Memory B cell (primary cell): Measurements from ENCODE around the gene UBL4A.
A peak's percentile ranks its signal among the peaks of the same experiment; 100 is the strongest.
"Not testable (repeated sequence)": the region's sequence is repeated elsewhere in the genome, so short reads cannot be mapped to it uniquely, and the experiment has no call there.

Experiments used
- ATAC-seq: fragments of 150-1000 bp; cut with Tn5 transposase; 2 replicates; pipeline ENCODE4 v1.10.0; 2021; ENCODE audit warnings: low read depth, mild to moderate bottlenecking, moderate library complexity
- DNase-seq, 2 donors: peaks; one replicate each; pipeline ENCODE4 v3.0.0; 2022; ENCODE audit warnings: low spot score in 2 of 2
- H3K27ac Mint-ChIP-seq: one replicate; pipeline ENCODE4 v1.8.0; 2022; ENCODE audit warnings: mild to moderate bottlenecking, moderate library complexity, mixed read lengths
- H3K27me3 Mint-ChIP-seq: one replicate; pipeline ENCODE4 v1.8.0; 2022; ENCODE audit warnings: mixed read lengths
- H3K36me3 Mint-ChIP-seq: one replicate; pipeline ENCODE4 v1.8.0; 2022; ENCODE audit warnings: mild to moderate bottlenecking, mixed read lengths
- H3K4me1 Mint-ChIP-seq: one replicate; pipeline ENCODE4 v1.8.0; 2022; ENCODE audit warnings: mixed read lengths
- H3K4me3 Mint-ChIP-seq: one replicate; pipeline ENCODE4 v1.8.0; 2022; ENCODE audit warnings: mild to moderate bottlenecking, moderate library complexity, mixed read lengths
- H3K9me3 Mint-ChIP-seq: one replicate; pipeline ENCODE4 v1.8.0; 2022; ENCODE audit warnings: mixed read lengths

Gene UBL4A

DNA sequence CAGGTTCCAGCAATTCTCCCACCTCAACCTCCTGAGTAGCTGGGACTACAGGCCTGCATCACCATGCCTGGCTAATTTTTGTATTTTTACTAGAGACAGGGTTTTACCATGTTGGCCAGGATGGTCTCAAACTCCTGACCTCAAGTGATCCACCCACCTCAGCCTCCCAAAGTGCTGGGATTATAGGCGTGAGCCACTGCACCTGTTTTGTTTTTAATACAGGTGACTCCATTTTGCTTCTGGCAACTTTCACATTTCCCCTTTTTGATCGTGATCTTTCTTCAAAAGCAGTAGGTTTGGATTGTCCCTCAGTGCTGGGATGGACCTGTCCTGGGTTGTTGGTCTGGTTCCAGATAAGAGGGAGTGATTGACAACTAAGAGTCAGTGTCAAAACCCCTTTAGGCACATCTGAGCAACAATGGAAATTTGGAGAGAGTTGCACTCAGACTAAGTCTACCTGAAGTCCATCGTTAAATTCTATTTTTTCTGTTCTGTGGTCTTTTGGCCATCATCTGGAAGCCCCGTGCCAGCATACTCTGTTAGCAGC, 10.2 kb upstream of the UBL4A start:
- H3K27ac Mint-ChIP-seq, H3K9me3 Mint-ChIP-seq, DNase-seq, ATAC-seq, H3K4me1 Mint-ChIP-seq, H3K27me3 Mint-ChIP-seq, H3K36me3 Mint-ChIP-seq, H3K4me3 Mint-ChIP-seq: not testable (repeated sequence)

DNA sequence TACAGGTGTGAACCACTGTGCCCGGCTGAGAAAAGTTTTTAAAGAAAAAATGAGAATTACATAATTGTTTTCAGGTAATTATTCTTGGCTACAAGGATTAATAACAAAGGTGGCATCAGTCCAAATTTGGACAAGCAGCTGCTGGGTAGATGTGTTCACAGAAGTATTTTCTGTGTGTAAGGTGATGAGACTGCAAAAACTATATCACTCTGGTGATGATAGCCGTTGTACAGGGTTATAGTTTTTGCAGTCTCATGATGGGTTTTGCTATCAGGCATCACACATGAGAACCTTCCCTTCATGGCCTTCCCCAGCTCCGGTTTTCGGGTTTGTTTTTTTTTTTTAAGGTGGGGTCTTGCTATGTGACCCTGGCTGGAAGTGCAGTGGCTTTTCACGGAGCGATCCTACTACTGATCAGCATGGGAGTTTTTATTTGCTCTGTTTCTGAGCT, 9.1 kb upstream of the UBL4A start:
- H3K9me3 Mint-ChIP-seq: no peaks in the 10 kb centered on the region

DNA sequence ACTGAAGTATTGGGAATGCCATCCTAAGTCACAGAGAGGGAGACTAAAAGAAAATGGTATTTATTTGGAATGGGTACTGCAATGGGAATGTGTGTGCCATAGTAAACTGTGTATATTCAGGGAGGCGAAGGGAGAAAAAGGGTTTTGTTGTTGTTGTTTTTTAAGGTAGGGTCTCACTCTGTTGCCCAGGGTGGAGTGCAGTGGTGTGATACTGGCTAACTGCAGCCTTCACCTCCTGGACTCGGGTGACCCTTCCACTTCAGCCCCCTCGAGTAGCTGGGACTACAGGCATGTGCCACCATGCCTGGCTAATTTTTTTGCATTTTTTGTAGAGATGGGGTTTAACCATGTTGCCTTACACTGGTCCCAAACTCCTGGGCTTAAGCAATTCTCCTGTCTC, 8.3 kb upstream of the UBL4A start:
- Mint-ChIP-seq H3K36me3 (no peaks in the 10 kb centered on the region), H3K4me1 (peaks cover 6% of the 10 kb centered on the region), H3K9me3 (no peaks in the 10 kb centered on the region), H3K27ac (no peak overlapping the region), H3K27me3 (no peaks in the 10 kb centered on the region), H3K4me3 (no peak overlapping the region)
- ATAC-seq: no peak
- no peak for DNase-seq

More for the DNA sequence above, 9.1 kb upstream of the UBL4A start:
- Mint-ChIP-seq H3K4me1 (peaks cover 5% of the 10 kb centered on the region), H3K36me3 (no peaks in the 10 kb centered on the region), H3K27ac (no peak overlapping the region), H3K4me3 (no peak overlapping the region), H3K27me3 (no peaks in the 10 kb centered on the region)
- no peak for ATAC-seq
- no peak for DNase-seq

DNA sequence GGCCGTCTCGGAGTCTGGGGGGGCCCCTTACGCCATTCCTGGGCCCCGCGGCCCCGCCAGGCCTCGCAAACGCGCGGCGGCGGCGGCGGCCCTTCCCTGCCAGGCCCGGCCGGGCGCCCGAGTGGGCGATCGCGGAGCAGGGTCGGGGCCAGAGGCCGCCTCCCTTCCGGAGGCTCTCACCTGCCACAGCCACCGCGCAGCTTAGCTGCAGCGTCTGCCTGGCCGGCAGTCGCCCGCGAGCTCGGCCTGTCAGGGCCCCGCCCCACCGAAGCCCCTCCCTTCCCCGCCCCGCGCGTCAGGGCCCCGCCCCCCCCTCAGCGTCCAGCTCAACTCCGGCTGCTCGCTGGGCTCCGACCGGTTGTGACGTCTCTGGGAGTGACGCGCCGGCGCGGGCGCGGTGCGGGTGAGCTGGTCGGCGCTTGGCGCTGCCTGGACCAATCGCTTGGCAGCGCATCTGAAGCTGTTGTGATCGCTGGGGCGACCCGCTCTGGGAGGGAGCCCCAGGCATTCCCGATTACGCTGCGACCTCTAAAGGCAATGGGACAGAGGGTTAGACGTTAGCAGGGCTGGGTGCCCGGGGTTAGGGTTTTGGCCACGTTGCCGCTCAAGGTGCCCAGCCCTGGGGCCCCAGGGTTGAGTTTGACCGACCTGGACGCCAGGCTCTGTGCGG, 4.1 kb upstream of the UBL4A start, which contains the start of gene SLC10A3:
SLC10A3 (minus strand) TSS at position 216 of the 670 bp plus-strand sequence. CDS start 1,689 bp downstream, outside the sequence.
- peak; percentile 64 to 76 for DNase-seq
- H3K27ac Mint-ChIP-seq: peak within 1 kb of the TSS; percentile 91
- peaks cover 4% of the 10 kb centered on the region for H3K36me3 Mint-ChIP-seq
- no peaks in the 10 kb centered on the region for H3K27me3 Mint-ChIP-seq
- peaks cover 8% of the 10 kb centered on the region for H3K4me1 Mint-ChIP-seq
- peak; percentile 83 for ATAC-seq
- peak within 1 kb of the TSS; percentile 90 for H3K4me3 Mint-ChIP-seq
- H3K9me3 Mint-ChIP-seq: no peaks in the 10 kb centered on the region

DNA sequence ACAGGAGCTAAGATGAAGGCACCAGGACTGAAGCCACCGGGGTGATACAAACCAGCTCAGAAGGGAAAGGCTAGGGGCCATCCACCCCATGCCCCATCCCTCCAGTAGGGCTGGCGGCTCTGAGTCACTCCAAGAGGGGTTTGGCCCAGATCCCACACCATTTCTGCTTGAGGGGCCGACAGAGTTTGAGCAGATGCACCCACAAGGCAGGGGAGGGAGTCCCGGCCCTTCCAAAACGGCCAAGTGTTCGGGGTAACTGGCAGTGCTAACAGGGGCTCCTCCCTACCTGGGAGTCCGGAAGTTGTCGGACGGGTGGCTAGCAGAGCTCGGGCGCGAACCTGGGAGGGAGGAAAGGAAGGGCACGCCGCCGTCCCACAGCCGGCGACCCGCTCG, 3.6 kb upstream of the UBL4A start:
- no peaks in the 10 kb centered on the region for H3K27me3 Mint-ChIP-seq
- peak overlapping the region; percentile 90 for H3K4me3 Mint-ChIP-seq
- H3K4me1 Mint-ChIP-seq: peaks cover 8% of the 10 kb centered on the region
- ATAC-seq (no peak), DNase-seq (no peak)
- H3K9me3 Mint-ChIP-seq: no peaks in the 10 kb centered on the region
- H3K27ac Mint-ChIP-seq: peak overlapping the region; percentile 91
- H3K36me3 Mint-ChIP-seq: peaks cover 4% of the 10 kb centered on the region

DNA sequence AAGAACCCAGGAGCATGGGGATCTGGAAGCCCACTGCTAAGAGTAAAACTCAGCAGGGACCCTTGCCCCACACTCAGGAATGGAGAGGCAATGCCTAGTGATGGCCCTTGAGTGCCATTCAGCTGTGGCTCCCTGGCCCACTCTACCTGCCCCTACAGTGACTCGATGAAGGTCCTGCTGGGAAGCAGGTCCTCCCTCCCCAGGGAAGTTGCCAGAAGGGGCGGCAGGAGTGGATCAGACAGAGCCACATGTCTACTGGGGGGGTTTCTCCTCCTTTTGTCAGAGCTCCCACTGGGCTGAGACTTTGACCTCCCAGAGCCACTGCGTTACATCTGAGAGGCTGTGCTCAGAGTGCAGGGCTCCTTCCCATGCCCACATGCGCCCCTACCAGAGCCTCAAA, 2.8 kb upstream of the UBL4A start:
- no peaks in the 10 kb centered on the region for H3K9me3 Mint-ChIP-seq
- peaks cover 4% of the 10 kb centered on the region for H3K36me3 Mint-ChIP-seq
- DNase-seq: no peak
- peaks cover 8% of the 10 kb centered on the region for H3K4me1 Mint-ChIP-seq
- peak overlapping the region; percentile 90 for H3K4me3 Mint-ChIP-seq
- ATAC-seq: no peak
- no peak overlapping the region for H3K27ac Mint-ChIP-seq
- no peaks in the 10 kb centered on the region for H3K27me3 Mint-ChIP-seq

DNA sequence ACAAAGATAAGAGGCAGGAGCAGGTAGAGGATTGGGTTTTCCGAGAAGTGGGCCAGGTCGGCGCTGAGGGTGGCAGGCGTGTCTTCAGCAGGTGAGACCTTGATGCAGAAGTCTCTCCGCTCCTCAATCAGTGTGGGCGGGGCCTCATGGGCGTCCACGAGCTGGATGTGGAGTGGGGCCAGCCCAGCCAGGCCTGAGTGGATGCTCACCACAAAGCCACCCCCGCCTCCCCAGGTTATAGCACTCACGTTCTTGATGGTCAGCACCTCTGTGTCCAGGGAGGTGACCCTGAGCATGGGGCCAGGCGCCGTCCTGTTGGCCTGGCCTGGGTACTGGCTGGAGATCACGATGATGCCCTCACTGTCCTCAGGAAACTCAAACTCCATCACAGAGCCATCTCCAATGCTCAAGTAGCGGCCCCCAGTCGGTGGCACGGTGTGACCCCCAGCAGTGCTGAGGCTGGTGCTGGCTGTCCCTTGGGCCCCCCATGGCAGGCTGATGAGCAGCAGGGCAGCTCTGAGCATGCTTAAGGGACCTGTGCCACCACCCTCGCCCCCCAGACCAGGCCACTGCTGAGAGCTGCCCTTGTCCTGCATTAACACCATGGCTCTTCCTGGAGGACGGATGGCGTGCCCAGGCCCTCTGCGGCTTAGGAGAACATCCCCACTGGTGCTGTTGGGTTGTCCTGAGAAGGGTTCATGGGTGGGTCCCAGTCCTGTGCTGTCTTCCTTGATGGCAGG, 2.1 kb upstream of the UBL4A start:
- Mint-ChIP-seq H3K4me1 (peaks cover 8% of the 10 kb centered on the region), H3K36me3 (peaks cover 4% of the 10 kb centered on the region), H3K4me3 (peak overlapping the region; percentile 29), H3K9me3 (no peaks in the 10 kb centered on the region), H3K27ac (no peak overlapping the region), H3K27me3 (no peaks in the 10 kb centered on the region)
- DNase-seq (no peak), ATAC-seq (no peak)

DNA sequence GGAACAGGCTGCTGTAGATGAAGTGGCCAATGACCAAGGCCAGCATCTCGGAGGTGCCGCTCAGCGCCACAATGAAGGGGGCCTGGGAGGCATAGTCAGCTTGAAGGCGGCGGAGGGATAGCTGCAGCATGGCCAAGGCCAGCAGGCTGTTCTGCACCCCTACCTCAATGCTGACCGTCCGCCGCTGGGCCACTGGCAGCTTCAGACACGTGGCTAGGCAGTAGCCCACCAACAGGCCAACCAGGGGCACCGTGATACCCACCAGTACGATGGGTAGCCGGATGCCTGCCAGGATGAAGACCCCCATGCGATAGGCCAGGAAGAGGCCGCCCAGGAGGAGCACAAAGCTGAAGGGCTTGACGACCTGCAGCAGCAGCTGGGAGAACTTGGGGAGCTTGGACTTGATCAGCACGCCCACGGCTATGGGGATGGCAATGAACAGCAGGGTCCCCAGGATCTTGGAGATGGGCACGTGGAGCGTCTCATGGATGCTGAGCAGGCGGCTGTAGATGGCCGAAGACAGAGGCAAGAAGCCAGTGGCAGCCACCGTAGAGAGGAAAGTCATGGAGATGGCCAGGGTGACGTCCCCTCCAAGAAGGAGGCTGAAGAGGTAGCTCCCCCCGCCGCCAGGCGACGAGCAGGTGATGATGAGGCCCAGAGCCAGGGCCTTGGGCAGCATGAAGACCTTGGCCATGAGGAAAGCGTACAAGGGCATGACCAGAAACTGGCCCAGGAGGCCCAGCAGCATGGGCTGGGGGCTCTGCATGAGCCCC, 1.3 kb upstream of the UBL4A start:
- no peaks in the 10 kb centered on the region for H3K9me3 Mint-ChIP-seq
- DNase-seq: no peak
- peak overlapping the region; percentile 29 for H3K4me3 Mint-ChIP-seq
- no peak overlapping the region for H3K27ac Mint-ChIP-seq
- no peak for ATAC-seq
- no peaks in the 10 kb centered on the region for H3K27me3 Mint-ChIP-seq
- peaks cover 10% of the 10 kb centered on the region for H3K4me1 Mint-ChIP-seq
- peaks cover 4% of the 10 kb centered on the region for H3K36me3 Mint-ChIP-seq

DNA sequence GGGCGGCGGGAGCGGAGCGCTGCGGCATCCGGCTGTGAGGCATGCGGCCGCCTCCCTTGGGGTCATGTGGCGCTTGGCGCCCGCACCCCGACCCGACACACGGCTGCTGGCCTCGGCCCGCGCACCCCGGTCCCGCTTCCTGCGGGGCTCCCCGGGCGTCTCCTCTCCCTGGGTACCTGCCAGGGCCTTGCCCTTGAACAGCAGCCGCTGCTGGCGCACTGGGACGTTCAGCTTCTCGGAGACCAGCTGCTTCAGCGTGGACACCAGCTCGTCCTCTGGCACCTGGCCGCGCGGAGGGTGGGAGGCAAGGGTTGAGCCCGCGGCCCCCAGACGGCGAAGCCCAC, 391 bp downstream of the UBL4A start:
- H3K27ac Mint-ChIP-seq: no peak overlapping the region
- peaks cover 4% of the 10 kb centered on the region for H3K36me3 Mint-ChIP-seq
- H3K27me3 Mint-ChIP-seq: no peaks in the 10 kb centered on the region
- peak overlapping the region; percentile 14 for H3K4me3 Mint-ChIP-seq
- H3K4me1 Mint-ChIP-seq: peaks cover 13% of the 10 kb centered on the region
- no peaks in the 10 kb centered on the region for H3K9me3 Mint-ChIP-seq
- DNase-seq (peak in 1 of 2 donors; percentile 34), ATAC-seq (peak; percentile 6)

DNA sequence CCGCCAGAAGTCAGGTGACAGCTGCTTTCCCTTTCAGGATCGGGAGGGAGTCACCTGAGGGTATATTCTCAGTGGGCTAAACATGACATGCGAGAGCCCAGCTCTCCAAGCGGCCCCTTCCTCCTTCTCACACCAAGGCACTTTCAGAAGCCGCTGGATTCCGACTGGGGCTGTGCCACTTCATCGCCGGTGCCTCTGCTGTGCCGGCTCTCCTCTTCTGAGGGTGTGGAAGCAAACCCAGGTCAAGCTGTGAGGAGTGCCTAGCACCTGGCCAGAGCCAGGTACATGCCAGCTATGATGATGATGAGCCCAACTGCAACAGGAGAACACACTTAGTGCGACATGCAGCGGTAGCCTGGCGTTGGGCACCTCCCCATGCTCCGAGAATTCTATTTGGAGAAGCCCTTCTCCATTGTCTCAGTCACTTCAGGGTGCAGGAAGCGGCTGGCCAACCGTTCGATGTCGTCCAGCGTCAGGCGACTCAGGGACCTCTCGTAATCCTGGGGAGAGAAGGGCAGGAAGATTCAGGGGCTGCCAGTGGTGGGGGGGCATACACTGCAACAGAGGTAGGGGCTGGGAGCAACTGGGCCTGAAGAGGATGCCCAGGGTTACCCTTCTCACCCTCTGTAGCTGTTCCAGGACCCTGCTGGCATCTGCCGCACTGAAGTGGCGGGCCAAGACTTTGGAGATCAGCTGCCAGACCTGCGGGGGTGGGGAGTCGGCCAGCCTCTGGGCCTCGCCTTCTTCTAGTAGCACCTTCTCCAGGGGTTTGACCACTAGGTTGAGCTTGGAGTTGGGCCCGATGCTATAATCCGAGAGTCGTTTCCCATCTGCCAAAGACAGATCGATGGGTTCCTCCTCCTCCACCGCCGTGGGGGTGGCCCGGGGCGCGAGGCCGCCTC, 1.0 kb downstream of the UBL4A start:
- peaks cover 4% of the 10 kb centered on the region for H3K36me3 Mint-ChIP-seq
- DNase-seq: no peak
- peak overlapping the region; percentile 72 for H3K4me3 Mint-ChIP-seq
- peaks cover 13% of the 10 kb centered on the region for H3K4me1 Mint-ChIP-seq
- ATAC-seq: no peak
- no peaks in the 10 kb centered on the region for H3K27me3 Mint-ChIP-seq
- H3K9me3 Mint-ChIP-seq: no peaks in the 10 kb centered on the region
- H3K27ac Mint-ChIP-seq: no peak overlapping the region

DNA sequence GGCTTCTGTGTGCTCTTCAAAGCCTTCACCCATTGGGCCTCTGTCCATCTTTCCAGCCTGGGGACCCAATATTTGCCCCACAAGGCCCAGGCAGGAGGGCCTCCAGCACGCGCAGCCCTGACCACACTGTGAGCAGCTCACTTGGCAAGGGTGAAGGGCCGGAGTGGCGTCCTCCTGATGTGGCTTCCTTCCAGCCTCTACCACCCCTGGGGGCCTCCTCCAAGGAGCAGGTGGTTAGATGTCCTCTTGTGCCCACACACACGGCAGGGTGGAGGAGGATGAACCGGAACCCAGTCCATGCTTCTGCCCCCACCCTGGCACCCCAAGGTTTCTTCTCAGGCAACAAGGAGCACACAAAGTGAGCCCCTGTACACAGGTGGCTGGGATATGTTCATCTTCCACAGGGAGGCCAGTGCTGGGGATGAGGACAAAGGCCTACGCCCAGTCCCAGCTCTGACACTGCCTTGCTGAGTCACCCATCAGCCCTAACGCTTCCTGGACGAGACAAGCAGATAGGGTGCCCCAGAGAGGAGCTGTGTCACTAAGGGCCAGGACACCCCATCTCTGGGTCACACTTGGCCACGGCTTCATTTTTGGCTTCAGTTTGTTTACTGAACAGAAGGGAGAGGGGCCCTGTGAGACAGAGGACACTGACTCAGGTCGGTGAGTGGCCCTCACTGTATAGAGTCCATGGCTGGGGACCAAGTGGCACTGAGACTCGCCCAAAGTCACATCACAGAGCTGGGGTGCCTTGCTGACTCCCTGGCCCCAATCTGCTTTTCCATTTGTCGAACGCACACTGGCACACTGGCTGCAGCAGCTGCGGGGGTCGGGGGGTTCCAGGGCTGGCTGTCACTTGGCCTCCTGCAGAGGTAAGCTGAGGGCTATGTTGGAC, 1.9 kb downstream of the UBL4A start:
- Mint-ChIP-seq H3K4me3 (no peak overlapping the region), H3K9me3 (no peaks in the 10 kb centered on the region), H3K4me1 (peaks cover 11% of the 10 kb centered on the region), H3K36me3 (peaks cover 4% of the 10 kb centered on the region), H3K27ac (no peak overlapping the region), H3K27me3 (no peaks in the 10 kb centered on the region)
- DNase-seq (no peak), ATAC-seq (no peak)

DNA sequence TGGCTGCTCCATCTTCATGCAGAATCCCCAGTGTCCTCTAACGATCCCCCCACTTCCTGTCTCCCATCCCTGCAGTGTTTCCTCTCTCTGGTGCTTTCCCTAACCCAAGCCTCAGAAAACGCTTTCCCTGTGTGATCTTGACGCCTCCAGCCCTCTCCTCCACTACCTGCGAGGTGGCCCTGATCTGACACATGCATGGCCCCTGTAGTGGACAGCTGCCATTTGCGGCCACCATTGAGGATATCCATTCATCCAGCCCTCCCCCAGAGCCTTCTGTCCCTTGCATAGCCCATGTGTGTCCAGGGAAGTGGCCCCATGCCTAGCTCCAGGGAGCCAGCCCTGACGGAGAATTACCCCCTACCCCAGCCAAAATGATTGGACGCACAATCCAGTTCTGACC, 3.1 kb downstream of the UBL4A start:
- Mint-ChIP-seq H3K36me3 (peaks cover 4% of the 10 kb centered on the region), H3K4me1 (peaks cover 13% of the 10 kb centered on the region), H3K4me3 (peak overlapping the region; percentile 27), H3K27ac (no peak overlapping the region), H3K9me3 (no peaks in the 10 kb centered on the region), H3K27me3 (no peaks in the 10 kb centered on the region)
- DNase-seq (no peak), ATAC-seq (no peak)
